Transverse colon (tissue), 4 donors: ENCODE data around the gene RAB43. TPM values are rescaled to one million over a fixed set of nuclear protein-coding genes. Genes with fewer than 3 reads are reported as not detected.
"Not testable (repeated sequence)": the region's sequence is repeated elsewhere in the genome, so short reads cannot be mapped to it uniquely, and the experiment has no call there.

ENCODE experiments used
- DNase-seq: peaks from one replicate; pipeline ENCODE4 v3.0.0-alpha.2; 2019
- H3K27ac ChIP-seq, 4 donors: fragments of 200-600 bp; sonication (generic); 2 replicates each; pipeline ENCODE4 v1.5.1; 2016 to 2018; ENCODE audit warnings: inconsistent platforms in 4 of 4
- H3K27me3 ChIP-seq: fragments of 200-600 bp; sonication (generic); 2 replicates; pipeline ENCODE4 v1.5.1; 2017; ENCODE audit warnings: inconsistent platforms
- H3K36me3 ChIP-seq, 4 donors: fragments of 200-600 bp; sonication (generic); 2 replicates each; pipeline ENCODE4 v1.5.1; 2017 to 2019; ENCODE audit warnings: inconsistent platforms in 4 of 4
- H3K4me1 ChIP-seq, 4 donors: fragments of 200-600 bp; sonication (generic); 2 replicates each; pipeline ENCODE4 v1.5.1; 2017 to 2020; ENCODE audit warnings: inconsistent platforms in 4 of 4
- H3K4me3 ChIP-seq, 4 donors: fragments of 200-600 bp; sonication (generic); 1 replicate in 1 of 4; 2 replicates in 3 of 4; pipeline versions ENCODE4 v1.5.1 to v1.6.1; 2017 to 2019; ENCODE audit warnings: inconsistent platforms in 4 of 4
- H3K9me3 ChIP-seq, 2 donors: fragments of 200-600 bp; sonication (generic); 2 replicates each; pipeline ENCODE4 v1.5.1; 2017 to 2019; ENCODE audit warnings: inconsistent platforms in 2 of 2
- EP300 ChIP-seq: sonication (generic); formaldehyde crosslinking; IDR thresholded peaks from one replicate; pipeline ENCODE4 v1.6.1; 2017; ENCODE audit warnings: antibody characterized with exemption, low read depth
- POLR2A ChIP-seq: fragments of 450-650 bp; IDR thresholded peaks from one replicate; pipeline ENCODE4 v1.6.1; 2016; ENCODE audit warnings: antibody characterized with exemption, mild to moderate bottlenecking, moderate library complexity
- POLR2AphosphoS5 ChIP-seq, 3 donors: sonication (generic); formaldehyde crosslinking; IDR thresholded peaks; one replicate each; pipeline ENCODE4 v1.6.1; 2016; ENCODE audit warnings: antibody characterized with exemption in 3 of 3
- WGBS, 2 donors: methylation state at CpG; one replicate each; pipeline ENCODE4 v1.1.5; 2018; ENCODE audit warnings: low coverage in 1 of 2; 5-methylcytosine and 5-hydroxymethylcytosine counted together
- in situ Hi-C, 4 donors: fragments of 200-750 bp; cut with MboI; loops; one replicate each; pipeline versions ENCODE4 v1.15.0 to v1.15.1; 2017; ENCODE audit warnings: low sequenced_read_pairs in 3 of 4, low pct_ligation_motif_present in 1 of 4, low pct_unique_long_range_greater_than_20kb in 1 of 4
- intact Hi-C: fragments of 100-400 bp; cut with DNase I; formaldehyde crosslinking; loops from one replicate; pipeline ENCODE4 v1.15.1; 2023; ENCODE audit warnings: low total_unique reads
- total RNA-seq, 4 donors: library from RNA; depleted of rRNA; stranded (reverse); fragments of >200 nt; gene quantifications; one replicate each; pipeline ENCODE4 v1.1.0, GENCODE V29; 2016
- TF ChIP-seq, protein P1 (sequence below), 5 experiments: fragments of 200-600 bp in 3 of 5; fragments of 450-650 bp in 2 of 5; sonication (generic) in 3 of 5; IDR thresholded peaks; 1 replicate in 2 of 5; 2 replicates in 3 of 5; pipeline ENCODE4 v1.5.1; 2016 to 2017; ENCODE audit warnings: antibody characterized with exemption in 5 of 5, inconsistent platforms in 3 of 5, mild to moderate bottlenecking in 2 of 5, moderate library complexity in 1 of 5

The RAB43 gene
- total RNA-seq, 4 donors from 2014 or later = 23.1 to 40.4 (median 31.3) TPM

DNA sequence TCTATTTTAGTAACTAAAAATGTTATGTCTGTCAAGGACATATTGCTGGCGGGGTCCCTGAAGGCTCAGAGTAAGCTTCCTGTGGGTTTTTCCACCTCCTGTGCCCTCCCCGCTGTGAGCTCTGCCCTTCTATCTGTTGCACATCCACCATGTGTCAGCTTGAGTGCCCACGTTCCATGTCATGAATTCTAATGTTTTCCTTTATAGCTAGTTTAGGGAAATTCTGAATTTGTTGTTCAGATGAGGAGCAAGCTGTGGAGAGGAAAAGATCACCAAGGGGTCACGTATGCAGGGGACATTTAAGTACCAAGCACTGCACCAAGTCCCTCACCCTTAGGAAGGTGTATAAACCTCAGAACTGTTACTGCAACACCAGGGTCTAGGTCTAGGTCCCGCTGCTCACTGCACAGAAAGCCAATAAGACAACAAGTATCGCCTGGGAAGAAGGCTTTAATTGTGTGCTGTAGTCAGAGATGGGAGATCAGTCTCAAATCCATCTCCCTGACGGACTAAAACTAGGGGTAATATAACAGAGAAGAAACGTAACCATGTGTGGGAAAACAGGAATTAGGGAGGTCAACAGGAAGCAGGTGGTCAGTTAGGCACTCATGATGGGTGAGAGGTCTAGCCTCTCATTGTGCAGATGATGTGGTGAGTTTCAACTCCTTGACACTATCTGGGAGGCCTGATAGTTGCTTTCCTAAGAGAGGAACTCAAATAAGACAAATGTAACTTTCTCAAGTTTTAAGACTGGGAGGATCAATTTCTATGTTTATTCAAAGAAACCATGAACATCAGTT lies 51.3 kb downstream of the RAB43 start:
- TF ChIP-seq POLR2A (no peak), EP300 (no peak), POLR2AphosphoS5 (IDR thresholded peaks at IDR 0.05) (no peak)
- TF ChIP-seq, protein P1, sequence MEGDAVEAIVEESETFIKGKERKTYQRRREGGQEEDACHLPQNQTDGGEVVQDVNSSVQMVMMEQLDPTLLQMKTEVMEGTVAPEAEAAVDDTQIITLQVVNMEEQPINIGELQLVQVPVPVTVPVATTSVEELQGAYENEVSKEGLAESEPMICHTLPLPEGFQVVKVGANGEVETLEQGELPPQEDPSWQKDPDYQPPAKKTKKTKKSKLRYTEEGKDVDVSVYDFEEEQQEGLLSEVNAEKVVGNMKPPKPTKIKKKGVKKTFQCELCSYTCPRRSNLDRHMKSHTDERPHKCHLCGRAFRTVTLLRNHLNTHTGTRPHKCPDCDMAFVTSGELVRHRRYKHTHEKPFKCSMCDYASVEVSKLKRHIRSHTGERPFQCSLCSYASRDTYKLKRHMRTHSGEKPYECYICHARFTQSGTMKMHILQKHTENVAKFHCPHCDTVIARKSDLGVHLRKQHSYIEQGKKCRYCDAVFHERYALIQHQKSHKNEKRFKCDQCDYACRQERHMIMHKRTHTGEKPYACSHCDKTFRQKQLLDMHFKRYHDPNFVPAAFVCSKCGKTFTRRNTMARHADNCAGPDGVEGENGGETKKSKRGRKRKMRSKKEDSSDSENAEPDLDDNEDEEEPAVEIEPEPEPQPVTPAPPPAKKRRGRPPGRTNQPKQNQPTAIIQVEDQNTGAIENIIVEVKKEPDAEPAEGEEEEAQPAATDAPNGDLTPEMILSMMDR (IDR thresholded peaks at IDR 0.05) = no peak
- no peaks in the 10 kb centered on the region for H3K36me3 ChIP-seq
- peaks cover 0 to 25% (median 17%) of the 10 kb centered on the region in 4 donors for H3K4me1 ChIP-seq
- H3K9me3 ChIP-seq = no peaks in the 10 kb centered on the region
- no peaks in the 10 kb centered on the region for H3K27me3 ChIP-seq
- no peak for DNase-seq
- no peak overlapping the region for H3K4me3 ChIP-seq
- intact Hi-C loops (no loop called here), in situ Hi-C loops (no loop called here)
- no peak overlapping the region for H3K27ac ChIP-seq
- 71 to 83% methylated on average over 4 to 8 of the region's 8 CpGs for WGBS, 2 donors

GRCh38 chr3:129069313-129070085 lies 52.1 kb downstream of the RAB43 start:
- WGBS, 2 donors = 88 to 94% methylated on average over 7 to 13 of the region's 13 CpGs
- H3K27me3 ChIP-seq, H3K36me3 ChIP-seq, H3K27ac ChIP-seq, intact Hi-C loops, in situ Hi-C loops, DNase-seq, H3K9me3 ChIP-seq, H3K4me3 ChIP-seq: not testable (repeated sequence)
- H3K4me1 ChIP-seq = peaks cover 0 to 31% (median 22%) of the 10 kb centered on the region in 4 donors

GRCh38 chr3:129068291-129068886 lies 53.2 kb downstream of the RAB43 start:
- Histone ChIP-seq H3K9me3 (no peaks in the 10 kb centered on the region), H3K27ac (peak overlapping the region; percentile 83 to 94 (median 88)), H3K27me3 (no peaks in the 10 kb centered on the region), H3K4me3 (peak overlapping the region in 3 of 4 donors; percentile 9 to 39 (median 30)), H3K4me1 (peaks cover under 1 to 42% (median 26%) of the 10 kb centered on the region in 4 donors), H3K36me3 (no peaks in the 10 kb centered on the region)
- WGBS, 2 donors = 45% methylated on average over 23 of the region's 44 CpGs; no CpG with 5 or more reads in 1 of the 2 donors
- TF ChIP-seq POLR2A = no peak
- TF ChIP-seq EP300 = no peak
- TF ChIP-seq, protein P1 (IDR thresholded peaks at IDR 0.05) = no peak
- no peak for TF ChIP-seq POLR2AphosphoS5 (IDR thresholded peaks at IDR 0.05)
- no peak for DNase-seq
- in situ Hi-C loops = no loop called here
- intact Hi-C loops = no loop called here

DNA sequence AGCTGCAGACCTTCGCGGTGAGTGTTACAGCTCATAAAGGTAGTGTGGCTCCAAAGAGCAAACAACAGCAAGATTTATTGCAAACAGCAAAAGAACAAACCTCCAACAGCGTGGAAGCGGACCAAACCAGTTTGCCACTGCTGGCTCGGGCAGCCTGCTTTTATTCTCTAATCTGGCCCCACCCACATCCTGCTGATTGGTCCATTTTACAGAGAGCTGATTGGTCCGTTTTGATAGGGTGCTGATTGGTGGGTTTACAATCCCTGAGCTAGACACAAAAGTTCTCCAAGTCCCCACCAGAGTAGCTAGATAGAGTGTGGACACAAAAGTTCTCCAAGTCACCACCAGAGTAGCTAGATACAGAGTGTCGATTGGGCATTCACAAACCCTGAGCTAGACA lies 53.9 kb downstream of the RAB43 start:
- TF ChIP-seq, protein P1 (IDR thresholded peaks at IDR 0.05) = peak in 2 of 5 experiments; percentile 44 to 53
- TF ChIP-seq POLR2AphosphoS5 (IDR thresholded peaks at IDR 0.05) (peak; percentile 85 to 97 (median 96)), POLR2A (peak; percentile 92)
- DNase-seq = peak; percentile 82
- H3K27me3 ChIP-seq, in situ Hi-C loops, intact Hi-C loops, H3K9me3 ChIP-seq, H3K36me3 ChIP-seq: not testable (repeated sequence)
- H3K4me3 ChIP-seq = peak overlapping the region in 1 of 4 donors; percentile 9
- H3K27ac ChIP-seq = peak overlapping the region; percentile 83 to 94 (median 88)
- WGBS, 2 donors = 55 to 76% methylated on average over 3 to 7 of the region's 7 CpGs
- peaks cover 4 to 48% (median 33%) of the 10 kb centered on the region in 4 donors for H3K4me1 ChIP-seq
